AML-193 (cell line): ENCODE data around the gene VSIG2.

Experiments used
- DNase-seq, 2 experiments: peaks; one replicate each; lab custom pipeline; 2025; lab: John Stamatoyannopoulos, UW

VSIG2 gene

GRCh38 chr11:124724979-124725718 is 26.9 kb downstream of the VSIG2 start:
- DNase-seq, result no peak

GRCh38 chr11:124722176-124722575 is 29.9 kb downstream of the VSIG2 start:
- no peak for DNase-seq

DNA sequence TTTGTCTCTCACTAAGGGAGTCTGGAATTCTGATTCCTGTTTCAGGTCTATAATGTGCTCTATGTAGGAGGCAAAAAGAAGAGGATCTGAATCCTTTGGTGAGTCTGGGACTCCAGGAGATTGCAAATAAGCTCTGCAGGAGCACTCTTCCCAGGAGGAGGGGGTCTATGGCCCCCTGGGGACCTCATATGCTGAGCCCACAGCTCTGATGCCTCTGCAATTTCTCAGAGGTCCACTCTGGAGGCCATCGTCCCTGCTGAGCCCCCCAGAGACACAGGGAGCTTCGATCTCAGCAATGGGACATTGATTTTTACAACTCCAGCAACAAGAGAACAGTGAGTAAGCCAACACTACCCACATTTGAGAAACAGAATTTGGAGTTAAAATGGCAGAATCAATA is 32.5 kb downstream of the VSIG2 start:
- no peak for DNase-seq

GRCh38 chr11:124718801-124719200 is 33.3 kb downstream of the VSIG2 start:
- DNase-seq, result no peak

- peak in 1 of 2 experiments; percentile 5 for DNase-seq
Measured at GRCh38 chr11:124717786-124718651, 34.0 kb downstream of the VSIG2 start.

DNA sequence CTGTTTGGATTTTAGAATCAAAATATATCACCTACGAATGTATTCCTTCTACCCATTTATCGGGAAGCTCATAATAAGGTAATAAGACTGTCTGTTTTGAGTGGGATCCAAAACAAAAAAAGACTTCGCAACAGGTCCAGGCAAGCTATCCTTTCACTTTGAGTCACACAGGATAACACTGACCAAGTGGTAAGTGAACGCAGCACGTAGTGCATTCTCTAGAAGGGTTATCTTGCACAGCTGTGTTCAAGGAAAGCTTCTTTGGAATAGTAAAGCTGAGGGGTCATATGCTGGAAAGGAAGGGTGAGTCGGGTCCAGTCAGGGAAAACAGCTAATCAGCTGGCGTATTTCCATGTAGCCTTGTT is 34.7 kb downstream of the VSIG2 start:
- no peak for DNase-seq

GRCh38 chr11:124716591-124716990 is 35.5 kb downstream of the VSIG2 start:
- no peak for DNase-seq

- no peak for DNase-seq
Measured at GRCh38 chr11:124712392-124712791, 39.7 kb downstream of the VSIG2 start.

GRCh38 chr11:124707829-124708228 is 44.2 kb downstream of the VSIG2 start:
- no peak for DNase-seq

- DNase-seq, result no peak
Measured at GRCh38 chr11:124700028-124700427, 52.0 kb downstream of the VSIG2 start.

- DNase-seq, result no peak
Measured at GRCh38 chr11:124699547-124699946, 52.5 kb downstream of the VSIG2 start.
